ENCODE results near the gene AICDA. TPM values are rescaled to one million over a fixed set of nuclear protein-coding genes. Genes with fewer than 3 reads are reported as not detected.
"Not testable (repeated sequence)": the region's sequence is repeated elsewhere in the genome, so short reads cannot be mapped to it uniquely, and the experiment has no call there.

AICDA gene
- total and polyA plus RNA-seq, 4 donors = 0.28 TPM; not detected in 3

DNA sequence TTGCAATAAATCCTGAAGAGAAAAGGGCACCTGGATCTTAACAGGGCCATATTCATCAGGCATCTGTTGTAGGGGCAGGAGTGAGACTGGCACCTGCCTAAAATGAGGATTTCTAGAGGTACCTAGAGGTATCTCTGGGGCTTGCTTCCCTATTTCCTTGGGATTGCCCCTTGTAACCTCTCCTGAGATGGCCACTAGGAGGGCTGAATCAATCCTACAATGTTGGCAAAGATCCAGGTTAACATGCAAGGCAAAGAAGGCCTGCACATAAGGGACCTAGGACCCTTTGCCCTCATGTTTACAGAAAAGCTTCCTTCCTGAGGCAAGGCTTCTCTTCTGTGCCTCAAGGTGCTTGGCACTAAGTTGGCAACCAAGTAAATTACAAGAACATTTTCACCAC, 46.1 kb downstream of the AICDA start:
- H3K27ac ChIP-seq (ENCODE audit: low read depth in 1 of 2, low read length in 2 of 2) = peak overlapping the region in 1 of 2 donors; percentile 9
- no peak for DNase-seq (ENCODE audit: low spot score)
- H3K9ac ChIP-seq (ENCODE audit: low read depth in 1 of 2, low read length in 2 of 2) = no peak overlapping the region
- no peaks in the 10 kb centered on the region for H3K9me3 ChIP-seq (ENCODE audit: control insufficient read depth in 4 of 4, low read length in 3 of 4)
- no peaks in the 10 kb centered on the region for H3K27me3 ChIP-seq (ENCODE audit: control insufficient read depth in 4 of 4, insufficient read depth in 4 of 4, low read length in 3 of 4)
- no peak overlapping the region for H3K4me3 ChIP-seq (ENCODE audit: low read depth in 1 of 3, low read length in 3 of 3)
- no peaks in the 10 kb centered on the region for H3K36me3 ChIP-seq (ENCODE audit: control insufficient read depth in 4 of 4, insufficient read depth in 3 of 4, low read depth in 1 of 4, low read length in 3 of 4)
- no peaks in the 10 kb centered on the region for H3K4me1 ChIP-seq (ENCODE audit: control insufficient read depth in 4 of 4, insufficient read depth in 4 of 4, low read length in 3 of 4)
- TF ChIP-seq TAF1 (conservative IDR thresholded peaks at IDR 0.05) (no peak), HNF4G (IDR thresholded peaks at IDR 0.05) (no peak), FOXA2 (IDR thresholded peaks at IDR 0.05) (no peak), RXRA (IDR thresholded peaks at IDR 0.05) (no peak), FOXA1 (IDR thresholded peaks at IDR 0.05) (no peak), JUND (IDR thresholded peaks at IDR 0.05) (no peak), NR2F2 (IDR thresholded peaks at IDR 0.05) (no peak), GABPA (IDR thresholded peaks at IDR 0.05 in 1 of 2, conservative IDR thresholded peaks at IDR 0.05 in 1 of 2) (no peak), HNF4A (conservative IDR thresholded peaks at IDR 0.05) (no peak), EGR1 (IDR thresholded peaks at IDR 0.05; ENCODE audit: low read depth in 2 of 2) (no peak), RAD21 (IDR thresholded peaks at IDR 0.05) (no peak), SP1 (IDR thresholded peaks at IDR 0.05) (no peak), YY1 (IDR thresholded peaks at IDR 0.05) (no peak)
- TF ChIP-seq, protein P1, sequence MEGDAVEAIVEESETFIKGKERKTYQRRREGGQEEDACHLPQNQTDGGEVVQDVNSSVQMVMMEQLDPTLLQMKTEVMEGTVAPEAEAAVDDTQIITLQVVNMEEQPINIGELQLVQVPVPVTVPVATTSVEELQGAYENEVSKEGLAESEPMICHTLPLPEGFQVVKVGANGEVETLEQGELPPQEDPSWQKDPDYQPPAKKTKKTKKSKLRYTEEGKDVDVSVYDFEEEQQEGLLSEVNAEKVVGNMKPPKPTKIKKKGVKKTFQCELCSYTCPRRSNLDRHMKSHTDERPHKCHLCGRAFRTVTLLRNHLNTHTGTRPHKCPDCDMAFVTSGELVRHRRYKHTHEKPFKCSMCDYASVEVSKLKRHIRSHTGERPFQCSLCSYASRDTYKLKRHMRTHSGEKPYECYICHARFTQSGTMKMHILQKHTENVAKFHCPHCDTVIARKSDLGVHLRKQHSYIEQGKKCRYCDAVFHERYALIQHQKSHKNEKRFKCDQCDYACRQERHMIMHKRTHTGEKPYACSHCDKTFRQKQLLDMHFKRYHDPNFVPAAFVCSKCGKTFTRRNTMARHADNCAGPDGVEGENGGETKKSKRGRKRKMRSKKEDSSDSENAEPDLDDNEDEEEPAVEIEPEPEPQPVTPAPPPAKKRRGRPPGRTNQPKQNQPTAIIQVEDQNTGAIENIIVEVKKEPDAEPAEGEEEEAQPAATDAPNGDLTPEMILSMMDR (IDR thresholded peaks at IDR 0.05; ENCODE audit: low read depth, low read length, missing input control) = no peak
- TF ChIP-seq, protein P2, sequence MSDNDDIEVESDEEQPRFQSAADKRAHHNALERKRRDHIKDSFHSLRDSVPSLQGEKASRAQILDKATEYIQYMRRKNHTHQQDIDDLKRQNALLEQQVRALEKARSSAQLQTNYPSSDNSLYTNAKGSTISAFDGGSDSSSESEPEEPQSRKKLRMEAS (IDR thresholded peaks at IDR 0.05) = no peak
- TF ChIP-seq, protein P3, sequence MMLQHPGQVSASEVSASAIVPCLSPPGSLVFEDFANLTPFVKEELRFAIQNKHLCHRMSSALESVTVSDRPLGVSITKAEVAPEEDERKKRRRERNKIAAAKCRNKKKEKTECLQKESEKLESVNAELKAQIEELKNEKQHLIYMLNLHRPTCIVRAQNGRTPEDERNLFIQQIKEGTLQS (IDR thresholded peaks at IDR 0.05) = no peak
- TF ChIP-seq, protein P4, sequence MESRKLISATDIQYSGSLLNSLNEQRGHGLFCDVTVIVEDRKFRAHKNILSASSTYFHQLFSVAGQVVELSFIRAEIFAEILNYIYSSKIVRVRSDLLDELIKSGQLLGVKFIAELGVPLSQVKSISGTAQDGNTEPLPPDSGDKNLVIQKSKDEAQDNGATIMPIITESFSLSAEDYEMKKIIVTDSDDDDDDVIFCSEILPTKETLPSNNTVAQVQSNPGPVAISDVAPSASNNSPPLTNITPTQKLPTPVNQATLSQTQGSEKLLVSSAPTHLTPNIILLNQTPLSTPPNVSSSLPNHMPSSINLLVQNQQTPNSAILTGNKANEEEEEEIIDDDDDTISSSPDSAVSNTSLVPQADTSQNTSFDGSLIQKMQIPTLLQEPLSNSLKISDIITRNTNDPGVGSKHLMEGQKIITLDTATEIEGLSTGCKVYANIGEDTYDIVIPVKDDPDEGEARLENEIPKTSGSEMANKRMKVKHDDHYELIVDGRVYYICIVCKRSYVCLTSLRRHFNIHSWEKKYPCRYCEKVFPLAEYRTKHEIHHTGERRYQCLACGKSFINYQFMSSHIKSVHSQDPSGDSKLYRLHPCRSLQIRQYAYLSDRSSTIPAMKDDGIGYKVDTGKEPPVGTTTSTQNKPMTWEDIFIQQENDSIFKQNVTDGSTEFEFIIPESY (IDR thresholded peaks at IDR 0.05) = no peak
- TF ChIP-seq, protein P5, sequence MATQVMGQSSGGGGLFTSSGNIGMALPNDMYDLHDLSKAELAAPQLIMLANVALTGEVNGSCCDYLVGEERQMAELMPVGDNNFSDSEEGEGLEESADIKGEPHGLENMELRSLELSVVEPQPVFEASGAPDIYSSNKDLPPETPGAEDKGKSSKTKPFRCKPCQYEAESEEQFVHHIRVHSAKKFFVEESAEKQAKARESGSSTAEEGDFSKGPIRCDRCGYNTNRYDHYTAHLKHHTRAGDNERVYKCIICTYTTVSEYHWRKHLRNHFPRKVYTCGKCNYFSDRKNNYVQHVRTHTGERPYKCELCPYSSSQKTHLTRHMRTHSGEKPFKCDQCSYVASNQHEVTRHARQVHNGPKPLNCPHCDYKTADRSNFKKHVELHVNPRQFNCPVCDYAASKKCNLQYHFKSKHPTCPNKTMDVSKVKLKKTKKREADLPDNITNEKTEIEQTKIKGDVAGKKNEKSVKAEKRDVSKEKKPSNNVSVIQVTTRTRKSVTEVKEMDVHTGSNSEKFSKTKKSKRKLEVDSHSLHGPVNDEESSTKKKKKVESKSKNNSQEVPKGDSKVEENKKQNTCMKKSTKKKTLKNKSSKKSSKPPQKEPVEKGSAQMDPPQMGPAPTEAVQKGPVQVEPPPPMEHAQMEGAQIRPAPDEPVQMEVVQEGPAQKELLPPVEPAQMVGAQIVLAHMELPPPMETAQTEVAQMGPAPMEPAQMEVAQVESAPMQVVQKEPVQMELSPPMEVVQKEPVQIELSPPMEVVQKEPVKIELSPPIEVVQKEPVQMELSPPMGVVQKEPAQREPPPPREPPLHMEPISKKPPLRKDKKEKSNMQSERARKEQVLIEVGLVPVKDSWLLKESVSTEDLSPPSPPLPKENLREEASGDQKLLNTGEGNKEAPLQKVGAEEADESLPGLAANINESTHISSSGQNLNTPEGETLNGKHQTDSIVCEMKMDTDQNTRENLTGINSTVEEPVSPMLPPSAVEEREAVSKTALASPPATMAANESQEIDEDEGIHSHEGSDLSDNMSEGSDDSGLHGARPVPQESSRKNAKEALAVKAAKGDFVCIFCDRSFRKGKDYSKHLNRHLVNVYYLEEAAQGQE (IDR thresholded peaks at IDR 0.05) = no peak

DNA sequence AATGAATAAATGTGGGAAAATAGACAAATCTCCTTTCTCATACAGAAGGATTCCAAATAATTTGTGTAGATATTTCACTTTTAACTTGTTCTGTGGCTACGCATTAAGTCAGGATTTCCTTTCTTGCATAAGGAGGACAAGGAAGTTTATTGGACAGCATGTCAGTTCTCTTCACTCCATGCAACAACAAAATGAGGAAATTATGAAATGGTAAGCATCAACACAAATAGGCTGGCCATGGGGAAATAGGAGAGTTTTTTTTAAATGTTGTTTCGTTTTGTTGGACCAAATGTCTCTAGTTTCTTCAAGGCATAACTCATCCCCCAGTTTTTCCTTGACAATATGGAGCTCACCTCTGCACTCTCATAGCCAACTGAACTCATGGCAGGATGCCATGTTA, 46.6 kb downstream of the AICDA start:
- H3K4me3 ChIP-seq (ENCODE audit: low read depth in 1 of 3, low read length in 3 of 3); H3K36me3 ChIP-seq (ENCODE audit: control insufficient read depth in 4 of 4, insufficient read depth in 3 of 4, low read depth in 1 of 4, low read length in 3 of 4); H3K9me3 ChIP-seq (ENCODE audit: control insufficient read depth in 4 of 4, low read length in 3 of 4); H3K27me3 ChIP-seq (ENCODE audit: control insufficient read depth in 4 of 4, insufficient read depth in 4 of 4, low read length in 3 of 4); DNase-seq (ENCODE audit: low spot score); H3K9ac ChIP-seq (ENCODE audit: low read depth in 1 of 2, low read length in 2 of 2); H3K4me1 ChIP-seq (ENCODE audit: control insufficient read depth in 4 of 4, insufficient read depth in 4 of 4, low read length in 3 of 4): not testable (repeated sequence)
- peak overlapping the region in 1 of 2 donors; percentile 9 for H3K27ac ChIP-seq (ENCODE audit: low read depth in 1 of 2, low read length in 2 of 2)
- WGBS = 83% methylated on average over 2 of the region's 2 CpGs
